ENCODE results near the gene ZNF407. TPM values are rescaled to one million over a fixed set of nuclear protein-coding genes. Genes with fewer than 3 reads are reported as not detected.

Gene ZNF407
- total and polyA plus RNA-seq, 2 of the 13 experiments (the other 11 are each of a cell fraction or from before 2014, with no cell fraction given), result 2.3 to 8.7 TPM

- CTCF ChIA-PET (ENCODE audit: low intra/inter-chr PET ratio, low total read pairs), result no interaction called here
- TF ChIP-seq ZNF841 (CRISPR knock-in tag; IDR thresholded peaks at IDR 0.05; ENCODE audit: borderline replicate concordance), result no peak
- TF ChIP-seq ATF7 (IDR thresholded peaks at IDR 0.05), result no peak
- TF ChIP-seq ATF7 (CRISPR knock-in tag; IDR thresholded peaks at IDR 0.05), result no peak
- no peak for TF ChIP-seq ZBTB49 (CRISPR knock-in tag; IDR thresholded peaks at IDR 0.05; ENCODE audit: borderline replicate concordance)
- TF ChIP-seq ZNF569 (CRISPR knock-in tag; IDR thresholded peaks at IDR 0.05; ENCODE audit: borderline replicate concordance), result no peak
- TF ChIP-seq PRMT3 (CRISPR knock-in tag; IDR thresholded peaks at IDR 0.05; ENCODE audit: borderline replicate concordance, low read depth), result no peak
- TF ChIP-seq ZBTB14 (CRISPR knock-in tag; IDR thresholded peaks at IDR 0.05), result no peak
- no peak for TF ChIP-seq KDM4B (CRISPR knock-in tag; IDR thresholded peaks at IDR 0.05)
- no peak for TF ChIP-seq ZNF34 (CRISPR knock-in tag; IDR thresholded peaks at IDR 0.05; ENCODE audit: borderline replicate concordance)
- no peak for TF ChIP-seq KLF11 (CRISPR knock-in tag; IDR thresholded peaks at IDR 0.05)
- TF ChIP-seq ELK4 (CRISPR knock-in tag; IDR thresholded peaks at IDR 0.05; ENCODE audit: borderline replicate concordance), result no peak
- no peak for TF ChIP-seq TBL1XR1 (IDR thresholded peaks at IDR 0.05; ENCODE audit: borderline replicate concordance, low read length, partially characterized antibody)
- no peak for TF ChIP-seq ZNF713 (CRISPR knock-in tag; IDR thresholded peaks at IDR 0.05)
- TF ChIP-seq ZNF513 (CRISPR knock-in tag; conservative IDR thresholded peaks at IDR 0.05), result no peak
Observed at GRCh38 chr18:74773171-74773624, 175.5 kb downstream of the ZNF407 start.

More at GRCh38 chr18:74773171-74773624, 175.5 kb downstream of the ZNF407 start:
- no peaks in the 10 kb centered on the region for H3K79me2 ChIP-seq (ENCODE audit: insufficient read depth, low read length)
- BruUV-seq (replicated peaks), result no TSS peak
- no peaks in the 10 kb centered on the region for H4K20me1 ChIP-seq (ENCODE audit: insufficient read depth, low read length)
- no peaks in the 10 kb centered on the region; a peak in 1 of 5 replicates for H3K36me3 ChIP-seq (replicated peaks in 1 of 2; ENCODE audit: control insufficient read depth in 1 of 2, insufficient read depth in 2 of 2, low read length in 2 of 2)
- H2AFZ ChIP-seq (ENCODE audit: low read length), result no peak overlapping the region
- H3K9ac ChIP-seq (ENCODE audit: insufficient read depth, low read depth, low read length), result no peak overlapping the region
- POLR2A ChIA-PET, result no interaction called here
- no peak overlapping the region for H3K4me3 ChIP-seq (replicated peaks in 1 of 3; ENCODE audit: insufficient read depth in 1 of 3, low read depth in 2 of 3, low read length in 3 of 3)
- WGBS (ENCODE audit: low lambda C conversion rate), result 96% methylated on average over 3 of the region's 3 CpGs
- in situ Hi-C loops (cut with HindIII; ENCODE audit: extremely low pct_ligation_motif_present, low pct_unique_long_range_greater_than_20kb) (no loop called here), intact Hi-C loops (cut with micrococcal nuclease; ENCODE audit: unreplicated experiment) (no loop called here)
- DNase-seq (ENCODE audit: low spot score) (no peak), FAIRE-seq (no peak), ATAC-seq (no peak)
- H3K4me2 ChIP-seq (ENCODE audit: low read depth, low read length), result no peak overlapping the region
- no peaks in the 10 kb centered on the region for H3K4me1 ChIP-seq (ENCODE audit: insufficient read depth, low read length)
- no peaks in the 10 kb centered on the region for H3K27me3 ChIP-seq (ENCODE audit: control insufficient read depth in 1 of 2, insufficient read depth in 2 of 2, low read length in 2 of 2)
- no peak overlapping the region for H3K27ac ChIP-seq (ENCODE audit: extremely low read length, insufficient read depth, low read length)
- no peaks in the 10 kb centered on the region for H3K9me3 ChIP-seq (ENCODE audit: low read length)
